ENCODE measurements around the gene PSMD8.
"Not testable (repeated sequence)": the region's sequence is repeated elsewhere in the genome, so short reads cannot be mapped to it uniquely, and the experiment has no call there.

PSMD8 gene

DNA sequence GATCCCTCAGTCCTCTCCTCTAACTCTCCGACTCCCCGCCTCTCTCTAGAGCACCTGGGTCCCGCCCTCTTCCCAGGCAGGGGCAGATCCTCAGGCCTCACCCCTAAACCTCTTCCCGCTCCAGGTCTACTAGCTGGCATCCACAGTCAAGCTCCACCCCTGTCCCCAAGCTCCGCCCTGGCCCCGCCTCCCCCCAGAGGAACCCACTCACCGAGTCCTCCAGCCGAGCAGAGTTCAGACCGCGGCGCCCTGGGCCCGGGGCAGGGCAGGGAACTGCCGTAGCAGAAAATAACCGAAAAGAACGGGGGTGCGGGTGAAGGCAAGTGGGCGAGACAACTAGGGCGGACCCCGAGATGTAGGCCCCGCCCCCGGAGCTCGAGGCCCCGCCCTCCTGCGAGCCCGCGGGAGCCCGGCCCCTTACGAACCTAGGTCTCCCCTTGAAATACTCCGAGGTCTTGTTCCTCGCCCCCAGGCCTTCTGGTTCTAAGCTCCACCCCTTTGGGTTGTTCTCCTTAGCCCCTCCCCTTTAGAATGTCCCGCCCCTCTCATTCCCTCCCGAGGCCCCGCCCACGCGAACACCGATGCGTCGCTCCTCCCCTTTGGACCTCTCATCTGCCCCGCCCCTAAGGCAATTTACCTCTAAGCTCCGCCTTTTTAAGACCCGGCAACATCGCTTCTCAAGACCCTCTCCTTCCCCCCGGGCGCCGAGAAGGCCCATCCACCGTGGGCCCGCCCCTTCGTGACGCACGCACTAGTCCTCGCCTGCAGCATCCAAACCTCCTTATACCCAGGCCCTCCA lies 13.4 kb downstream of the PSMD8 start, which contains the start of gene GGN:
Gene GGN (minus strand): TSS at position 485 of the 799 bp plus-strand sequence. CDS start 773 bp downstream, outside the sequence.
- peak; percentile 94 for DNase-seq

DNA sequence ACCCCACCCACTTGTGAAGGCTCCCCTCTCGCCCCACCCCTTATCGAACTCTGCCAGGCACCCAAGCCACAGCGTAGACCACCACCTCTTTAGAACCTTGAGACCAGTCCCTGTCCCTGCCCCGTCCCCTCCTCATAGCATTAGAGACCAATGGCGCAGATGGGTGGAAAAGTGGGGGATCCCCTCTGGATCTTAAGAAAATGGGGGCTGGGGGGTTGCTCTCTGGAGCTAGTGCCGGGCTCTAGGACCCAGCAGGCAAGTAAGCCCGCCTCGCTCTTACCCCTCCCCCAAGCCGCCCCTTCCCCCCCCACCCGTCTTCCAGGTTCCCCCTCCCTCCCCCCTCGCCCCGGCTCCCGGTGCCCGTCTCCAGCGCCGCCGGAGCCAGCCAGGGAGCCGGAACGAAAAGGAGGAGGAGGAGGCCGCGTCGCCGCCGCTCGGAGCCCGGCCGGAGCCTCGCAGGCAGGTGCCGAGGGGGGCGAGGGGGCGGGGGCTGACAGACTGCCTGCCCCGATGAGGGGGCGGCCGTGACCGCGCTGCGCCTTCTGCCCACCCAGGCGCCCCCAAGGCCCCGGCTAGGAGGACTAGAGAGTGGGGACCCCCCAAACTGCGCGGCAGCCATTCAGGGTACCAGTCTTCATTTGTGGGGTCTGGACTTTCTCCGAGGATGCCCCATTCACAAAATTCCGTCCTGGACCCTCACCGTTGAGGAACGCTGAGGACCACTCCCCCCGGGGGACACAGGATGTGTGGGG lies 14.2 kb downstream of the PSMD8 start, which contains the start of gene SPRED3:
Gene SPRED3 (plus strand): TSS at position 349 of the 752 bp plus-strand sequence. CDS start 1,606 bp downstream, outside the sequence.
- DNase-seq: no peak

DNA sequence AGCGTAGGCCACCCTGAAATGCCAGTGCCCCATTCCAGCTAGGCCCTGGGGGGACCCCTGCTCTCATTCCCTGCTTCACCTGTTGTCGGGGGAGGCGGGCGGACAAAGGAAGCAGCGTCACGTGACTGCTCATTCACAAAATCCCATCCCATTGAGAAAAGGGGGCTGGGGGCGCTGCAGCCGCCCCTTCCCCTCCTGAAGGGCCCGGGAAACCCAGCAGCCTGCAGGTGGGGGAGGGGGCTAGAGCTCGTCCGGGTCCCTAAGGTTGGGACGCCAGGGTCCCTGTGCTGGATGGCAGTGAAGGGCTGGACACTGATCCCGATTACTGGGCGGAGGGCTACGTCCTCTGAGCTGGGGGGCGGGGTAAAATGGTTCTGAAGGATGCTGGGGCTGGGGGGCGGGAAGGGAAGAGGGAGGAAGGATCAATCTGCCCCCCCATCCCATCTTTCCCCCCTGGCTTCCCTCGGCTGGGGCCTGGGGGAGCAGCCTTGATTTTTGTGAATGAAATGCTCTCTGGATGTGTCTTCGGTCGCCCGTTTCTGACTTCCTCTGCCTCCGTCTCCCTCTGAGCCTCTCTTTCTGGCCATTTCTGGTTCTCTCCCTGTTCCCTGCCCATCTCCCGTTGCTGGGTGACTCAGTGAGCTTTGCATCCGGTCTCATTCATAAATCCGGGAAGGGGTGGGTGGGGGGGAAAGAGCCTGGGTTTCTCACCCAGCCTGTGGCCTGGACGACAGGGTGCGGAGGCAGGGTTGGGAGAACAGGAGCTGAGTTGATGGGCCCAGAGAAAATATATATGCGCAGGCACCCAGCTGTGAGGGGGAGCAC lies 14.9 kb downstream of the PSMD8 start:
- DNase-seq: no peak

DNA sequence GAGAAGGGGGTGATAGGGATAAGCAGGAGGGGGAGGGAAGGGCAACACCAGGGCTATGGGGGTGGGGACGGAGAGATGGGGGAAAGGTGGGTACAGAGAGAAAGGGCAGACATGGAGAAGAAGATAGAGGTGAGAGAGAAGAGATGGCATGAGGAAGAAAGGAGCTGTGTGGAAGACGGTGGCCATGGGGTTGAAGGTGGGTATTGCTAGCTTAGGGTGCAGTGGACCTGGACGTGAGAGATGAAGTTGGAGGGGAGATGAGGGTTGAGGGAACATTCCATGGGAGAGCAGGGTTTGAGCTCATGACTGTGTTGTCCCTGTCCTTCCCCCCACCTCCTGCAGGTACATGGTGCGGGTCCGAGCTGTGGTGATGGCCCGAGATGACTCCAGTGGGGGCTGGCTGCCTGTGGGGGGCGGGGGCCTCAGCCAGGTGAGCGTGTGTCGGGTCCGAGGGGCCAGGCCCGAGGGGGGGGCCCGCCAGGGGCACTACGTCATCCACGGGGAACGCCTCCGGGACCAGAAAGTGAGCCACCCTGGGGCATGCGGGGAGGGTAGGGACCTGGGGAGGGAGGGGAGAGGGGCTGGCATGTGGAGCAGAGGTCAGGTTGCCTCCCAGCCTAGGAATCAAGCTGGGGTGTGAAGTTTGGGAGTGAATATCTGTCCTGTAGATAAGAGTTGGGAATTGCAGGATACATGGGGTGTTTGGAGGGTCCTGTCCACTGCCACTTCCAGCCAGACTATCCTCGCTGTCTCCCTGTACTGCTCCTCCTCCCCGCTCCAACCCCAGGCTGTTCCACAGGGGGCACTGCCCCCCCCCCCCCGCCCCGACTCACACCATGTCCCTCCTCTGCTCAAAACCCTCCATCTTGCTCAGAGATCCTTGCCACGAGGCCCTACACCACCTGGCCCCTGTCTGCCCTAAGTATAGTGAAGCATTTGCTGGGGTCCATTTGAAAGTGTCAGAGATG lies 15.9 kb downstream of the PSMD8 start:
- no peak for DNase-seq

DNA sequence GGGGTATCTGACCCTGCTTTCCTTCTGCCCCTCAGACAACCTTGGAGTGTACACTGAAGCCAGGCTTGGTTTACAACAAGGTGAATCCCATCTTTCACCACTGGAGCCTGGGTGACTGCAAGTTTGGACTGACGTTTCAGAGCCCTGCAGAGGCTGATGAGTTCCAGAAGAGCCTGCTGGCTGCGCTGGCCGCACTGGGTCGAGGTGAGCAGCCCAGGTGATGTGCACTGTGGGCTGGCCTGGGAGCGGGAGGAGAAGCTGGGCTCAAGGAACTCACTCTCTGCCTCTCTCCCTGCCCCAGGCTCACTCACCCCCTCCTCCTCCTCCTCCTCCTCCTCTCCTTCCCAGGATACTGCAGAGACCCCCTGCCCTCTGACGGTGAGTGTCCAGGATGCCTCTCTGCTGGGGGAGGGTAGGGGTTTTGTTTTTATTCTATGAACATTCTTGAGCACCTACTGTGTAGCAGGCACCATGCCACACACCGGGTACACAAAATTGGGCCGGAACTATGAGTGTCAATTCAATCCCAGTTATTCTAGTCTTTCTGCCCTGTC lies 17.6 kb downstream of the PSMD8 start:
- no peak for DNase-seq

DNA sequence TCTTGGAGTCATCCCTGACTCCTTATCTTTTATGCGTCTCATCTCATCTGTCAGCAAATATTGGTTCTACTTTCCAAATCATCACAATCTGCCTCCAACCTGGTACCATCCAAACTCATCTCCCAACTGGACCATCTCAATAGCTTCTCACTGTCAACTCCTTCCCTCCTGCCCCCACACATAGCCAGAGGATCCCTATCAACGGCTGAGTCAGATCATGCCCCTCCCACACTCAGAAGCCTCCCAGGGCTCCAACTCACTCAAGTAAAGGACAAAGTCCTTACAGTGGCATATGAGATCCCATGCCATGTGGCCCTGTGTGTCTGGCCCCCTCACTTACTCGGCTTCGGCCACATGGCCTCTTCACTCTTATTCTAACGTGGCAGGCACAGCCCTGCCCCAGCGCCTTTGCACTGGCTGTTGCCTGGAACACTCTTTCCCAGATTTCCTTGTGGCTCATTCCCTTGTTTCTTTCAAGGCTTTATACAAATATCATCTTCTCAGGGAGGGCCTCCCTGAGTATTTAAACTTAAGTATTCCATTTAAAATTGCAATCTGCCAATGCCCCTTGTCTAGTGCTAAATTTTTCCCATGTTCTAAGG lies 18.4 kb downstream of the PSMD8 start:
- no peak for DNase-seq

DNA sequence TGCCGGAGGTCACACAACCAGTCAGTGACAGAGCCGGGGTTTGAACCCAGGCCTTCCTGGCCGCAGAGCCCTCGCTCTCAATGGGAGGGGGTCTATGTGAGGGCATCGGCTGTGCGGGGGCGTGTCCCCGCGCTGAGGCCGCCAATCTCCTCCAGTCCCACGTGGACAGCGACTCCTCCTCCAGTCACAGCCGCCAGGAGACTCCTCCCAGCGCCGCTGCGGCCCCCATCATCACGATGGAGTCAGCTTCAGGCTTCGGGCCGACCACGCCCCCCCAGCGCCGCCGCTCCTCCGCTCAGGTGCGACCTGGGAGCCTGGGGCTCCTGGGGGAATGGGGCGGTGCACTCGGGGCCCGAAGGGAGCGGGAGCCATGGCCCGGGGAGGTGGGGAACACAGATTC lies 20.1 kb downstream of the PSMD8 start:
- DNase-seq: peak; percentile 56

DNA sequence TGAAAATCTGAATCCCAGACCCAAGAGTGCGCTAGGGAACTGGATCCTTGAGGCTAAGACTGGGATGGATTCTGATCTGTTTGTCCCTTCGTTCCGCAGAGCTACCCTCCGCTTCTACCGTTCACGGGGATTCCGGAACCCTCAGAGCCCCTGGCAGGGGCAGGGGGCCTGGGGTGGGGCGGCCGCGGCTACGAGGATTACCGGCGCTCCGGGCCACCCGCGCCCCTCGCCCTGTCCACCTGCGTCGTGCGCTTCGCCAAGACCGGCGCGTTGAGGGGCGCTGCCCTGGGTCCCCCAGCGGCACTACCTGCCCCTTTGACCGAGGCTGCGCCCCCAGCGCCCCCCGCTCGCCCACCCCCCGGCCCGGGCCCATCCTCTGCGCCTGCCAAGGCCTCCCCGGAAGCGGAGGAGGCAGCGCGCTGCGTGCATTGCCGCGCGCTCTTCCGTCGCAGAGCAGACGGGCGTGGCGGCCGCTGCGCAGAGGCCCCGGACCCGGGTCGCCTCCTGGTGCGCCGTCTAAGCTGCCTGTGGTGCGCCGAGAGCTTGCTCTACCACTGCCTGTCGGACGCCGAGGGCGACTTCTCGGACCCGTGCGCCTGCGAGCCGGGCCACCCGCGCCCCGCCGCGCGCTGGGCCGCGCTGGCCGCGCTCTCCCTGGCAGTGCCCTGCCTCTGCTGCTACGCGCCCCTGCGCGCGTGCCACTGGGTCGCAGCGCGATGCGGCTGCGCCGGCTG lies 21.2 kb downstream of the PSMD8 start:
- no peak for DNase-seq

DNA sequence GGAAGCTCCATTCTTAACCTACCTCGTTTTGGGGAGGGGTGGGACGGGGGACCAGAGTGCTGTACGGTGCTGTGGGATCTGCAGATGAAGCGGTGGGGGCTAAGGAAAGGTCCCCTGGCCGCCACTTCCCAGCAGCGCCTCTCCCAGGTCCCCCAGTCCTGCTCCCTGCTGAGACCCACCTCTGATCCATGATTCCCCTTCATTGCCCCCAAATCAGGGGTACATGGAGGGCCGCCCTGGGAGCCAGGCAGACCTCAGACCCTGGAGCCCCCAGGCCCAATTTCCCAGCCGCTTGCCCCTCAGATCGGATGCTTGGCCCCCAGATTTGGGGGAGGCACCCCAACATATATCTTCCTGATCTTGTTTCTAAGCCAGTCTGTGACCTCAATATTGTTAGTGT lies 24.7 kb downstream of the PSMD8 start:
- no peak for DNase-seq

DNA sequence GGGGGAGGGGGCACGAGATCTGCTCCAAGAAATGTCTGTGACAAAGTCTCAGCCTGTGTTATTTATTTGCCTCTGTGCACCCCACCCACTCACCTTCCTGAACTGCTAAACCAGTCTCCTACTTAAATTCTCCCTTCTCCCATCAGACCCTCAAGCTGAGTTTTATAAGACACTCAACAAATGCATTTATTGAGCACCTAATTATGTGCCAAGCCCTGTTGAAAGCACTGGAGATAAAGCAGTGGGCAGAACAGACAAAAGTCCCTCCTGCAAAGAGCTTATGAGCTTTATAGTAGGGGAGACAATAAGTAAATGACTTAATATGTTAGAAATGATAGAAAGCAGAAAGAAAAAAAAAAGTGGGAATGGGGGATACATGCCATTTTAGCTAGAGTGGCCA lies 25.2 kb downstream of the PSMD8 start:
- no peak for DNase-seq

DNA sequence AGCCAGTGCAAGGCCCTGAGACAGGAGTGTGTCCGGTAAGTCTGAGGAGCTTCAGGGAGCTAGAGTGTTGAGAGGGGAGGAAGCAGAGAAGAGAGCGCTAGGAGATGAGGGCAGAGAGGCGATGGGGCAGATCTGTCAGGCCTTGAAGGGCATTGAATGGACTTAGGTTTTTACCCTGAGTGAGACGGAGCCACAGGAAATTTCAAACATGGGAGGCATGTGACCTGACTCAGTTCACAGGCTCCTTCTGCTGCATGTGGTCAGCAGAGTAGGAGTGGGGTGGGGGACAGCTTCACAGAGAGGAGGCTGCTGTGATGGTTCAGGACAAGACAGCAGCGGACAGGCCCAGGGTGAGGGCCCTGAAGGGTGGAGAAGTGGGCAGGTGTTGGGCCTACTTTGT lies 26.0 kb downstream of the PSMD8 start:
- DNase-seq: no peak

DNA sequence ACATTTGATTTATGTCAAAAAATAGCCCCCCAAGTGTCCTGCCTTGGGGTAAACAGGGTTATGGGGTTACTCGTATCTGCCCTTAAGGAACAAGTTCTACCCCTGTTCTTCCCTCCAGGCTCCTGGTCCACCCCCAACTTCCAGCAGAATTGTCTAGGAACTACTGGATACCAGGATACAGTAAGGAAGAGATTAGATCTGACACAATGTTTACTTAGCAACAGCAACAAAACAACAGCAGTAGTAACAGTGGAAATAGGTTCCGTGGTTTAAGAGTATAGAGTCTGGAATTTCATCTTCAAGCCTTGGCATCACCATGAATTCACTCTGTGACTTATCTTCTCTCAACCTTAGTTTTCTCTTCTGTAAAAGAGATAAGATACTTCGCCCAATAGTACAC lies 26.8 kb downstream of the PSMD8 start:
- no peak for DNase-seq

DNA sequence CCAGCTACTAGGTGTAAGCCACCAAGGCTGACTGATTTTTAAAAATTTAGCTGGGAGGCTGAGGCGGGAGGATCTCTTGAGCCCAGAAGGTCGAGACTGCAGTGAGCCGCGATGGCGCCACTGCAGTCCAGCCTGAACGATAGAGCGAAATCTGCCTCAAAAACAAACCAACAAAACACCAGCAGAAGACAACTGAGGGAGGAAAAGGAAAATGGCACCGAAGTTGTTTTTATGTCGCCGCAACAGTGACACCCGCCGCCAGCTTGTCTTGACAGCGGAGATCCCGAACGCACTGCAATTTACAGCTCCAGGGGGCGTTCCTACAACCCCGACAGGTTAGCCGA lies 28.2 kb downstream of the PSMD8 start:
- DNase-seq: no peak

DNA sequence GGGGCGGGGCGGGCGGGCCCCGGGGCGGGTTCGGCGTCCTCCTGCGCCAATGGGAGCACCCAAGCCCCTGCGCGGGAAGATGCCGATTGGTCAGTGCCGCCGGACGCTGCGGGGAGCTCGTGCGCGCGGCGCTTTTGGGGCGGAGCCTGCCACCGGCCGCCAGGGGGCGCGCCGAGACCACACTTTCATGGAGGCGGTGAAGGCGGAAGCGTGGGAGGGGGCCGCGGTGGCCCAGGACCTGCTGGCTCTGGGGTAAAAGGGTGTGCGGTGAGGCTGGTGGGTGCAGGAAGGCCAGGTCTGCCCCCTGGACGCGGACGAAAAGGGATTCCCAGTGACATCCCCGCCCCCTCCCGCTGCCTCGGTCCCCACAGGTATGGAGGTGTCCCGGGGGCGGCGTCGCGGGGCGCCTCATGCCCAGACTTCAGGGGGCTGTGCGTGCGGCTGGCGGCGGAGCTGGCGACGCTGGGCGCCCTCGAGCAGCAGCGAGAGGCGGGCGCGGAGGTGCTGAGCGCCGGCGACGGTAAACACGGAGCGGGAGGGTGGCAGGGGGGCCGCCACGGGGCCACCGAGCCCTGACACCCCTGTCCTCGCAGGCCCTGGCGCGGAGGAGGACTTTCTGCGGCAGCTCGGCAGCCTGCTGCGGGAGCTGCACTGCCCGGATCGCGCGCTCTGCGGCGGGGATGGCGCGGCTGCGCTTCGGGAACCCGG lies 28.8 kb downstream of the PSMD8 start, which contains the start of gene FAM98C:
Gene FAM98C (plus strand): TSS at position 127 of the 708 bp plus-strand sequence. CDS start 61 bp downstream, at position 188.
- peak; percentile 96 for DNase-seq

DNA sequence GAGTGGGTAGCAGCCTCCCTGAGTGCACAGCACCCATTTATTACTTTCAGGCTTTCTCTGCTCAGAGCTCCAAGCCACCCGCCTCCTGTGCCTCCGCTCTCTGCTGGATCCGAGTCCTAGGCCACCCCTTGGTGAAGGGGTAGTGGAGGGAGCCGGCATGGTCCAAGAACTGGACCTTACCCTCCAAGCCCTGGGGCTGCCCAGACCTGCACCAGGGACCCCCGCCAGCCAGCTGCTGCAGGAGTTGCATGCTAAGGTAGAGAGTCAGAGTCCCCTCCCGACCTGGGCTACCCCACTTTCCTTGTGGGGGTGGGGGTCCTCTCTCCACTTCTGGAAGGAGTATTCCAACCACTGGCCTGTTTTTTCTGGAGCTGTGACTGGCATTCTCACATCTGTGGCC lies 30.5 kb downstream of the PSMD8 start:
- DNase-seq: no peak

DNA sequence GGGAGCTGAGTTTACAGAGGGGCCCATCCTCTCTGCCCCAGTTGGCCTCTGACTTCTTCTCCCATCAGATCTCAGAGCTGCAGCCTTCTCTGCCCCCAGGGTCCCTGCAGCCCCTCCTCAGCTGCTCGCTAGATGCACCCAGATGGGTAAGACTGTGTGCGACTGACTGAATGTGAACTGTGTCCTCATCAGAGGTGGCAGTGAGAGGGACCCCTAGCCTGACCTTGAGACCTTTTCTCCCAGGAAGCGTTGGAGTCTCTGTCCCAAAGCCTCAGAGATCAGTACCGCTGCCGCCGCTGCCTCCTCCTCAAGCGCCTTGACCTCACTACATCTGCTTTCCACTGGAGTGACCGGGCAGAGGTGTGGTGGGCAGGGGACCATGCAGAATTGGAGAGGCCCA lies 30.9 kb downstream of the PSMD8 start:
- no peak for DNase-seq

DNA sequence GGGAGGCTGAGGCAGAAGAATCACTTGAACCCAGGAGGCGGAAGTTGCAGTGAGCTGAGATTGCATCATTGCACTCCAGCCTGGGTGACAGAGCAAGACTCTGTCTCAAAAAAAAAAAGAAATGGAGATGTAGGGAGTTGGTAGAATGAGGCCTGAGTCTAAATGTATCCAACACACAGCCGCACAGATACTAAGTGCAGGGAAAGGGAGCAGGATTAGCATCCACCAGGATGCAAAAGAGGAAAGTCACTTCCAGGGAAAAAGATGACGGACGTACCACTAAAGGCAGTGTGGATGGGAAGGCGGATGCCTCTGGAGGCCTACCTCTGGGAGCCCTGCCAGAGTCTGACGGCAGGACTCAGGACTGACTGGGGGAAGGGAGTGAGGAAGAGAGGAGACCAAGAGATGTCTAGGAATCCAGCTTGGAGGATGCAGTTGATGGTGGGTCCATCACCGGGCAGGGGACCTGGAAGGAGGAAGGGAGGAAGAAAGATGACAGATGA lies 35.3 kb downstream of the PSMD8 start:
- DNase-seq: peak; percentile 75

DNA sequence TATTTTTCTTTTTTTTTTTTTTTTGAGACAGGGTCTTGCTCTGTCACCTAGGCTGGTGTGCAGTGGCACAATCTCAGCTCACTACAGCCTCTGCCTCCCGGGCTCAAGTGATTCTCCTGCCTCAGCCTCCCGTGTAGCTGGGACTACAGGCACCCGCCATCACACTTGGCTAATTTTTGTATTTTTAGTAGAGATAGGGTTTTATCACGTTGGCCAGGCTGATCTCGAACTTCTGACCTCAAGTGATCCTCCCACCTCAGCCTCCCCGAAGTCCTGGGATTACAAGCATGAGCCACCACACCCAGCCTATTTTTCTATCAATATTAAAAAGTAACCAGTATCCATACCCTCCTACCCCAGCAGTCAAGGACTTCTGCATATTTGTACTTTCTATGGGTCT lies 36.0 kb downstream of the PSMD8 start:
- DNase-seq: not testable (repeated sequence)

DNA sequence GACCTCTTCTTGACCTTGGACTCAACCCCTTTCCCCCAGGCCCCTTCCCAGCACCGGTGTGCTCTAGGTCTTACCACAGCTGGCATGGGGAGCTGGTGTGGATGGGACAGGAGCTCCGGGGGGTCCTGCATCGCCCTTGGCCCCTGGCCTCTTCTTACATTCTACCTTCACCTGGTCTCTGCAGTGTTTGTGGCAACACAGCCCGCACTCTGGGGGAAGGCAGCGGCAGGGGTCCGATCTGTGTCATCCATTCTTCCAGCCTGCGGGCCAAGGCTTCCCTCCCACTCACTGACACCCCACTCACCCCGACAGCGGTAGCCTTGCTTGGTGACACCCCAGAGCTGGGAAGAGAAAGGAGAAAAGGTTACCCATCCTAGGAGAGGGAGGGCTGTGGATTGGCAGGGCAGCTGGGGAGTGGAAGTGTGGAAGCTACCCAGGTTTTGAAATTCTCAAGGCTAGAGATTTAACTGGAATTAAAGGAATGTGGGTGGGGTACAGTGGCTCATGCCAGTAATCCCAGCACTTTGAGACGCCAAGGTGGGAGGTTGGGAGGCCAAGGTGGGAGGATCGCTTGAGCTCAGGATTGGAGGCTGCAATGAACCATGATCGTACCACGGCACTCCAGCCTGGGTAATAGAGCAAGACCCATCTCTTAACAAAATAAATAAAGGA lies 36.8 kb downstream of the PSMD8 start:
- no peak for DNase-seq
